ENCODE results near the gene APELA.

DNA sequence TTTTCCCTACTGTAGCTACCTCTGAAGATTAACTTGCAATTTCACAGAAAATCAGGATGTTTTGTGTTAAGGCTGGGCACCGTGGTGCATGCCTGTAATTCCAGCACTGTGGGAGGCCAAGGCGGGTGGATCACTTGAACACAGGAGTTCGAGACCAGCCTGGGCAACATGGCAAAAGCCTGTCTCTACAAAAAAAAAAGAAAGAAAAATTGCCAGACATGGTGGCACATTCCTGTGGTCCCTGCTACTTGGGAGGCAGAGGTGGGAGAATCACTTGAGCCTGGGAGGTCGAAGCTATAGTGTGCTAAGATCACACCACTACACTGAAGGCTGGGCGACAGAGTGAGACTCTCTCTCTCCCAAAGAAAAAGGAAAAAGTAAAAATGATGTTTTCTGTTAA, 27.4 kb downstream of the APELA start:
- no peak for TF ChIP-seq CTCF (IDR thresholded peaks at IDR 0.05)
- no peak for TF ChIP-seq EZH2 (IDR thresholded peaks at IDR 0.05; ENCODE audit: borderline replicate concordance, insufficient read depth, low read depth, low read length, poor library complexity, severe bottlenecking)
